Chondrocyte (in vitro differentiated cells): ENCODE results near the gene TMTC2. TPM values are rescaled to one million over a fixed set of nuclear protein-coding genes. Genes with fewer than 3 reads are reported as not detected.
"Not testable (repeated sequence)": the region's sequence is repeated elsewhere in the genome, so short reads cannot be mapped to it uniquely, and the experiment has no call there.

Source experiments
- DNase-seq: peaks from one replicate; pipeline ENCODE4 v3.0.0; 2021; ENCODE audit warnings: mixed read lengths, low spot score
- H3K27ac Mint-ChIP-seq: one replicate; pipeline ENCODE4 v1.8.0; 2021; ENCODE audit warnings: mild to moderate bottlenecking, moderate library complexity, mixed read lengths; ENCODE audit not compliant: unreplicated experiment
- H3K27me3 Mint-ChIP-seq: 2 replicates; pipeline ENCODE4 v1.8.0; 2021; ENCODE audit warnings: low read depth, mixed read lengths
- H3K36me3 Mint-ChIP-seq: 2 replicates; pipeline ENCODE4 v1.8.0; 2021; ENCODE audit warnings: low read depth, mixed read lengths
- H3K4me1 Mint-ChIP-seq: 2 replicates; pipeline ENCODE4 v1.8.0; 2021; ENCODE audit warnings: low read depth, mild to moderate bottlenecking, mixed read lengths
- H3K4me3 Mint-ChIP-seq: one replicate; pipeline ENCODE4 v1.8.0; 2021; ENCODE audit warnings: mild to moderate bottlenecking, moderate library complexity, mixed read lengths; ENCODE audit not compliant: unreplicated experiment
- H3K9me3 Mint-ChIP-seq: 2 replicates; pipeline ENCODE4 v1.8.0; 2021; ENCODE audit warnings: low read depth, mixed read lengths
- total RNA-seq: library from RNA; stranded (reverse); gene quantifications from 3 replicates; pipeline ENCODE4 v1.2.1, GENCODE V29; 2021
- TF ChIP-seq, protein P1 (sequence below): fragments of 200-600 bp; sonication (generic); IDR thresholded peaks from 2 replicates; pipeline ENCODE4 v1.5.0; 2021; ENCODE audit warnings: antibody characterized with exemption, mild to moderate bottlenecking, moderate library complexity

TMTC2 gene
- total RNA-seq, 1 donor from 2014 or later = 1.4 TPM

DNA sequence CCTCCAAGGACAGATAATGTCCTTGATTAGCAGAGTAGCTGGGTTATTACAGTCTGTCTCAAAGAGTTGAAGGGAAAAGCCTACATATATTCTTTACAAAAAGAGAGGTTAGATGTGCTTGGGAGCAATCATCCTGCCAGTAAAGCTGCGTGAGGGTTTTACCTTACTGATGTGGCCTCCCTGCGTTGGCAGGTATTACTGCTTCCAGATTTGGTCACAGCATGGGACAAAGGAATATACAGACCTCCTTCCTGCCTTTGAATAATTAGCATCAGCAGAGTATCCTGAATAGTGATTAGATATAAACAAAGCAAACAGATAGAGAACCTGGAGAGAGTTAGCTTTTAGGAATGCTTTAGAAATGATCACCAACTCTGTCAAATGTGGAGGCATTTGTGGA lies 69.6 kb downstream of the TMTC2 start:
- H3K4me1 Mint-ChIP-seq = peaks cover 11% of the 10 kb centered on the region
- no peak for DNase-seq
- H3K9me3 Mint-ChIP-seq = no peaks in the 10 kb centered on the region
- H3K4me3 Mint-ChIP-seq = no peak overlapping the region
- H3K36me3 Mint-ChIP-seq = no peaks in the 10 kb centered on the region
- TF ChIP-seq, protein P1, sequence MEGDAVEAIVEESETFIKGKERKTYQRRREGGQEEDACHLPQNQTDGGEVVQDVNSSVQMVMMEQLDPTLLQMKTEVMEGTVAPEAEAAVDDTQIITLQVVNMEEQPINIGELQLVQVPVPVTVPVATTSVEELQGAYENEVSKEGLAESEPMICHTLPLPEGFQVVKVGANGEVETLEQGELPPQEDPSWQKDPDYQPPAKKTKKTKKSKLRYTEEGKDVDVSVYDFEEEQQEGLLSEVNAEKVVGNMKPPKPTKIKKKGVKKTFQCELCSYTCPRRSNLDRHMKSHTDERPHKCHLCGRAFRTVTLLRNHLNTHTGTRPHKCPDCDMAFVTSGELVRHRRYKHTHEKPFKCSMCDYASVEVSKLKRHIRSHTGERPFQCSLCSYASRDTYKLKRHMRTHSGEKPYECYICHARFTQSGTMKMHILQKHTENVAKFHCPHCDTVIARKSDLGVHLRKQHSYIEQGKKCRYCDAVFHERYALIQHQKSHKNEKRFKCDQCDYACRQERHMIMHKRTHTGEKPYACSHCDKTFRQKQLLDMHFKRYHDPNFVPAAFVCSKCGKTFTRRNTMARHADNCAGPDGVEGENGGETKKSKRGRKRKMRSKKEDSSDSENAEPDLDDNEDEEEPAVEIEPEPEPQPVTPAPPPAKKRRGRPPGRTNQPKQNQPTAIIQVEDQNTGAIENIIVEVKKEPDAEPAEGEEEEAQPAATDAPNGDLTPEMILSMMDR = no peak
- H3K27me3 Mint-ChIP-seq = no peaks in the 10 kb centered on the region
- no peak overlapping the region for H3K27ac Mint-ChIP-seq

DNA sequence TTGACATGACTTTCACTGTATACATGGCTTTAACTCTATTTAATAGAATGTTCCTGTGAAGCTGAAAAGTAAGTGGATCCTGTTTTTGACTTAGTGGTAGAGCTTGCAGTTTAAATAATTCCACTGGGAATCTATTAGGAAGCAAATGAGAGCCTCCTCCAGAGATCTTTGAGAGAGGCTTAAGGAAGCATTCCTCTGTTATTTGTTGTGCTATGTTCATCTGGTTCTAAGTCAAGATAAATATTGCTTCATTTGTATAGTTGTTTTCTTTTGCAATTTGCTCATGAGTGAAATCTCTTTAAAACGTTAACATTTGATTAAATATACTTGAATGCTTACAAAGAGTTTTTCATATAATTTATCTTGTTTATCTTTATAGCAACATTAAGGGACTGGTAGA lies 70.4 kb downstream of the TMTC2 start:
- Mint-ChIP-seq H3K9me3 (no peaks in the 10 kb centered on the region), H3K27ac (no peak overlapping the region), H3K36me3 (no peaks in the 10 kb centered on the region), H3K4me3 (no peak overlapping the region), H3K4me1 (peaks cover 11% of the 10 kb centered on the region), H3K27me3 (no peaks in the 10 kb centered on the region)
- TF ChIP-seq, protein P1 = no peak
- no peak for DNase-seq

DNA sequence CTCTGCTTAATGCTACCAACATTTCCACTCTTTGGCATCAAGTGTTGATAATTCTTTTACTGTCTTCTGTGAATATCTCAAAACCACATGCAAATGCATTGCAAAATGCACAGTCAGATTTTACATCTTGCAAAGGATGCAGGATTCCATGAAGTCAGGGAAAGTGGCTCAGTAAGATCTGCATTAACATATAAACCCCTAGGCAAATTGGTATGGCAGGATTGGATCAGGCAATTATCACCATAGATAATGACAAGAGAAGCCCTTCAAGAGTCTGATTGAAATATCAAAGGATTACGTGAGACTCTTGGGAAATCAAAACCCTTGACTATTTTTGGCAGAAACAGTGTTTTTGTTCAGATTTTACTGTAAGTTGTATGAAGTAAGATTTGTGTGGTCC lies 71.0 kb downstream of the TMTC2 start:
- TF ChIP-seq, protein P1 = no peak
- no peaks in the 10 kb centered on the region for H3K36me3 Mint-ChIP-seq
- no peak overlapping the region for H3K4me3 Mint-ChIP-seq
- no peaks in the 10 kb centered on the region for H3K27me3 Mint-ChIP-seq
- H3K27ac Mint-ChIP-seq = no peak overlapping the region
- DNase-seq = no peak
- peaks cover 11% of the 10 kb centered on the region for H3K4me1 Mint-ChIP-seq
- no peaks in the 10 kb centered on the region for H3K9me3 Mint-ChIP-seq

DNA sequence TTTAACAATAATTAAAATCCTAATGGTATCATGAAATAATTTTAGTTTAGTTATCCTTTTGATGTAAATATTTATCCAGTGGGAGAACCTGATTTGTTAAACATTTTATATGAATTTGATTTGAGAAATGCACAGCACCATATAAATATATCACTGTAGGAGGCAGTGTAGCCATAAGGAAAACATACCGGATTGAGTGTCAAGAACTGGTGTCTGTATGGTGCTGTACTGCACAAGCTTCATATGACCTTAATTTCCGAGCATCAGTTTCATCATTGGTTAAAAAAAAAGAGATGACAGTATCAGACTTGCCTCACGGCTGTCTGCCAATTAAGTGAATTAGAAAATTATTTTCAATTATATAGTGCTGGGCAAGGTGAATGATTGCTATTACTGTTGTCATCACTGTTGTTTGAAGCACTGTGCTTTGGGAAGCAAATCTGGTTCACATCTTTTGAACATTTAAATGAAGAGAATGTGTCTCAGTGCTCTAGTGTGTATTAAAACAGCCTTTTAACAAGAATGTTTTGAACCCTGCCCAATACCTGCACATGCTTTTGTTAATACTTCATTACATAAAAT lies 72.1 kb downstream of the TMTC2 start:
- DNase-seq = no peak
- Mint-ChIP-seq H3K27ac (no peak overlapping the region), H3K9me3 (no peaks in the 10 kb centered on the region), H3K4me1 (peaks cover 11% of the 10 kb centered on the region), H3K27me3 (no peaks in the 10 kb centered on the region), H3K36me3 (no peaks in the 10 kb centered on the region), H3K4me3 (no peak overlapping the region)
- TF ChIP-seq, protein P1 = peak; percentile 69

DNA sequence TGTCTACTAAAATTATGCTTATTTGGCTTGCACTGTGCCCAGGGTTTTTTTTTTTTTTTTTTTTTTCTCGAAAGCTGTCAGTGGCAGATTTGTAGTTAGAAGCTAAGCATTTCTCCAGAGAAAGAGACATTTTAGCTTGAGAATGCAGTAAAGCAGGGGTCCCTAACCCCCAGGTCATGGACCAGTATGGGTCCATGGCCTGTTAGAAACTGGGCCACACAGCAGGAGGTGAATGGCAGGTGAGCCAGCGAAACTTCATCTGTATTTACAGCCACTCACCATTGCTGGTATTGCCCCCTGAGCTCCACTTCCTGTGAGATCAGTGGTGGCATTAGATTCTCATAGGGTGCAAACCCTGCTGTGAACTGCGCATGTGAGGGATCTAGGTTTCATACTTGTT lies 73.7 kb downstream of the TMTC2 start:
- DNase-seq = no peak
- Mint-ChIP-seq H3K36me3 (no peaks in the 10 kb centered on the region), H3K4me3 (no peak overlapping the region), H3K4me1 (peaks cover 11% of the 10 kb centered on the region), H3K27ac (no peak overlapping the region), H3K27me3 (no peaks in the 10 kb centered on the region), H3K9me3 (no peaks in the 10 kb centered on the region)
- TF ChIP-seq, protein P1 = no peak

DNA sequence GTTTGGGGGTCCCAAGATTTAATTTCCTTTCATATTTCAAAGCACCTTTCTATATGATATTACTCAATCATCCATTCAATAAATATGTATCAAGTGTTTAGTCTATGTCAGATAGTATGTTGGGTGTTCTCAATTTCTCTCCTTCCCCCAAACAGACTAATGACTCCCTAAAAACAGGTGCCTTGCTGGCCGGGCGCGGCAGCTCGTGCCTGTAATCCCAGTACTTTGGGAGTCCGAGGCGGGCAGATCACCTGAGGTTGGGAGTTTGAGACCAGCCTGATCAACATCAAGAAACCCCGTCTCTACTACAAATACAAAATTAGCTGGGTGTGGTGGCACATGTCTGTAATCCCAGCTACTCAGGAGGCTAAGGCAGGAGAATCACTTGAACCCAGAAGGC lies 78.5 kb downstream of the TMTC2 start:
- H3K9me3 Mint-ChIP-seq, H3K36me3 Mint-ChIP-seq, H3K4me3 Mint-ChIP-seq, H3K4me1 Mint-ChIP-seq, H3K27me3 Mint-ChIP-seq, DNase-seq, H3K27ac Mint-ChIP-seq: not testable (repeated sequence)
